GM19395 (cell line): ENCODE data around the gene EXOC4.
A peak's percentile ranks its signal among the peaks of the same experiment; 100 is the strongest.

ENCODE experiments used
- ATAC-seq: cut with Tn5 transposase; IDR thresholded peaks from one replicate; pipeline ENCODE4 v1.9.1; 2021; ENCODE audit warnings: mild to moderate bottlenecking, moderate library complexity; ENCODE audit not compliant: unreplicated experiment

EXOC4 gene

DNA sequence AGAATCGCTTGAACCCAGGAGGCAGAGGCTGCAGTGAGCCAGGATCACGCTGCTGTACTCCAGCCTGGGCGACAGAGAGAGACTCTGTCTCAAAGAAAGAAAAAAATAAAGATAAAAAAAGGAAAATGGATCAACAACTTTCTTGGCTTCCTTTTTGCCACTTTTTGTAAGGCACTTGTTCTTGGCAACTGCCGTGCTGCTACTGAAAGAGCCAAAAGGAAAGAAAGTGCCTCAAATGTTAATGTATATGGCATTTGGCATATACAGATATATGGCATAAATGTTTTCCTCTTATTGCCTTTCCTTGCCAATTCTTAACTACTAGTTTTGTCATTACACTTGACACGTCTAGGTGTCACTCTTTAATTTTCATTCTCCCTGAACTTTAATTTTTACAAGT lies 480.5 kb downstream of the EXOC4 start:
- no peak for ATAC-seq

DNA sequence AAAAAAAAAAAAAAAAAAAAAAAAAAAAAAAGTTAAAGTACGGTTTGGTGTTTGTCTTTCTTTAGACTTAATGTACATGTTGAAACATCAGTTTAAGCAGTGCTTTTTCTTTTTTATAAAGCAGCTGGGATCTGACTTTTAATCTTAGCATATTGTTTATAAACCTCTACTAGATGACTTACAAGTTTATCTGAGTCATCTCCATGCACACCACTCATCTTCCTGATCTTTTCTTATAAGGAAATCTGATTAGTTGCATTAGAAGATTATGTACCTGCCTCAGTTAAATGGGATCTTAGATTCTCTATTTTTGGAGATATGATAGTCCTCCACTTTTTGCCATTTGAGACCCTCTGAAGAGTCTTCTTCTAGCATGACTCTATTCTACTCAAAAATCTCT lies 482.3 kb downstream of the EXOC4 start:
- no peak for ATAC-seq

DNA sequence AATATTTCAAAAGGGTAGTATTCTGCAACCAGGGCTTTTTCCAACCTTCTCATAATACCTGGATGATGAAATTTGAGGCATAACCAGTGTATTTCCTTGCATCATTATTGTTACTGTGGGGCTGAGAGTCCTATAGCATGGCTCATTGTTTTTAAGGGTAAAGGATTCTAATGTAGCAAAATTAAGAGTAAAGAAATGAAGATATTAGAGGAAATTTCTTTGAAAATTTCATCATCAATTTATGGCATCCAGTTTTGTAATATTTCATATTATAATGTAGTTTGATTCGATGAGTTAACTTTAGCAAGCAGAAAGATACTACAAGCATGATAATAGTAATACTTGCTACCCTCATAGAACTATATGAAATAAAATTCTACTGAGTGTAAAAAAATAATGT lies 486.9 kb downstream of the EXOC4 start:
- ATAC-seq: no peak

DNA sequence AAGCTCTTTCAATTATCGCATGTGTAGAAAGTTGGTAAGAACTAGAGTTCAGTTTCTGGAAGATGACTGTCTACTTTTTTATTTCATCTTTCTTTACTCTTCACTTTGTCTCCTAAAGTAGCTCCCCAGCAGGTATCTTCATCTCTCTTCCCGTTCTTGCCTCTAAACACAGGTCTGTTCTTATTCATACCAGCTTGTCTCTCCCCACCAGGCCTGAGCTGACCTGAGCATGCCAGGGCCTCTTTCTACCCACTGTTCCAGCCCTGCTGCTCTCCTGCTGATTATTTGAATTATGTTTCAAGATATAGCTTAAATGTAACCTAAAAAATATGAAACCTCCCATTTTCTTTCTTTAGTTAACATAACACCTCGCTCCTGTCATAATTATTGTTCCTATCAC lies 488.2 kb downstream of the EXOC4 start:
- ATAC-seq: no peak

DNA sequence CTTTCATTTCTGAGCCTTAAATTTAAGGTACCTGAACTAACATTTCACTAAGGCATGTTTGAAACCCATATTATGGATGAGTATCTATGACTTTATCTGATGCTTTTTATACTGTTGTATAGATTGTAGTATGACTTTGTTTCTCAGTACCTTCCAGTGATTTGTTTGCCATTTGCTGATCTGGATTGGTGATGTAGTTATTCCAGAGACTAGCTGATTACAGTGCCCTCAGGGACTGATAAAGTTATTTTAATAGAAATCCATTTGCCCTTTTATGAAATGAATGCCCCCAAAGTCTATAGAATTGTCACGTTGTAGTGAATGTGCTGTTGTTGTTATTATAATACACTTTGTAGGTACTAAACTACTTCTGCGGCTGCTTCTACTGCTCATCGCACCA lies 488.8 kb downstream of the EXOC4 start:
- ATAC-seq: no peak

DNA sequence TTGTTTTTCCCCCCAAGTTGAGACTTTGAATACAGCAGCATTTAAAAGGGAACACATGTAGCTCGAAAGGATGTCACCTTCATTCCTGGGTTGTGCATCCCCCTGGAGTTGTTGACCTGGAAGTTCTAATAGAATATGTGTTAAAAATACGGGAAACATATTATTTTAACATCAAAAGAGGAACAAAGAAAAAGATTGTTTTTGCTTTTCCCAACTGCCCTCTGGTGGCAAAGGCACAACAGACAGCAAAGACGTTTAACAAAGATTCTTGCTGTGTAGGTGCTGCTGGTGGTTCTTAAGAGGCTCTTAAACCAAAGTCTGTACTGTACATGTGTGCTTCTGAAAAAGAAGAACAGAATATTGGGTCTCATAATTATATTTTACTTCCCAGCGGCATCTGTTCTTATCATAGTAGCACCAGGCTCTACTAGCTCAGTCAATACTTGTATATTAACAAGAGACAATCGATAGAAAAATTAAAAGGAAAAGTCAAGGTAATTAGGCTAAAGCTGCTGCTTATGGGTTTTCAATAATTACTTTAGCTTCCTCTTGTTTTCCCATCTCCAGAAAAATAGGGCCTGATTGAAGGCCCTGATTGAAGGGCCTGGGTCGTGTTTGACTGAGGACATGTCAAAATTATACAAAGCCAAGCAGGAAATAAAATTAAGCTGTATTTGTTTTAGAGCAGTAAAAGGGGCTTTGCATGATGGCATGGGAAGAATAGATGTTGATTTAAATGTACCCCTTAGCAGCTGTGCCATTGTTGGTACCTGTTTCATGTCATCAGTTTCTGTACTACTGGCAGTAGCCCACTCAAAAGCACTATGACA lies 490.0 kb downstream of the EXOC4 start:
- ATAC-seq: no peak

DNA sequence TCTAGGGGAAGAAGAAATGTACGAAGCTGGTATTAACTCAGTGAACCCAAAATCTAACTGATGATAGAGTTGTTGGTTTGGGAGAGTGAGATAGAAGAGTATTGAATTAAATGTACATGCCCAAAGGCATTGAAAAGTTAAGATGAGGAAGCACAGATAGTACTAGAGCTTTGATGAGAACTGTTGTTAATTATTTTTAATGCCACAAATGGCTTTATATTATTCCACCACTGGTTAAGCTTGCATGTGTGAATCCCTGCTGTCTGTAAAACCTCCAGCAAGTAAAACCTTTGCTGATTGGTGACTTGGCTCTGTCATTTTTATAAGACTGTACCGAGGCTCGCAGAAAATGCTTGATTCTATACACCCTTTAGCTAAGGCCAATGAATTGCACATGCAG lies 491.6 kb downstream of the EXOC4 start:
- ATAC-seq: no peak

DNA sequence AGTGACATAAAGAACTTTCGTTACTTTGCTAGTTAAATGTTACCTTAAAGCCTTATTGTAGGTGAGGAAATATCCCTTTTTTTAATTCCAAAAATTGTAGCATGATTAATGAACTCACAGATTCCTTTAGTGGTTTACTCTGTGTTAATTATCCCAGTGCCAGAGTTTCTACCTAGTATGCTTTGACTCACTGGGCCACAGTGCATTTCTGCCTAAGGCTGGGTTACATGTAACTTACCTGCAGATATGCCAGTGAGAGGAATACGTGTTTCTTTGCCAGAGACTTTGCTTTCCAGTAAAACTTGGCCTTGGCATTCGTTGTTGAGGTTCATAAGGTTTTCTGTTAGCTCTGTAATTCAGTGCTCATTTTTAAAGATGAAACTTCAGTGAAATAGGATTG lies 493.4 kb downstream of the EXOC4 start:
- no peak for ATAC-seq

DNA sequence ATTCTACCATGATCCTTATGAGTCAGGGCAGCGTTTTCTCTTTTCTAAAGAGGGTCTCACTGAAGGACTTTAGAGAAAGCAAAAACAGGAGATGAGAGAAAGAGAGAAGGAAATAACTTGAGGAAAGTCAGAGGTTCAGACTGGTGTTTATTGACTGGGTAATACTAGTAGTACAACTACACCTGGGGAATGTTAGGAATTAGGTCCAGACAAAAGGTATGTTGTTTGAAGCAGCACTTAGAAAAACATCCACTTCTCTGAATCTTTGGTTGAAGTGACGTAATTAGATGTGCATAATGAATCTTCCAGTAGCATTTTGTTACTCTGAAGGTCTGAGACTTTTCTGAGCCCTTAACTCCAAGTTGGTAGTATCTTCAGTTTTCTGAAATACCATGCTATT lies 494.0 kb downstream of the EXOC4 start:
- ATAC-seq: no peak

DNA sequence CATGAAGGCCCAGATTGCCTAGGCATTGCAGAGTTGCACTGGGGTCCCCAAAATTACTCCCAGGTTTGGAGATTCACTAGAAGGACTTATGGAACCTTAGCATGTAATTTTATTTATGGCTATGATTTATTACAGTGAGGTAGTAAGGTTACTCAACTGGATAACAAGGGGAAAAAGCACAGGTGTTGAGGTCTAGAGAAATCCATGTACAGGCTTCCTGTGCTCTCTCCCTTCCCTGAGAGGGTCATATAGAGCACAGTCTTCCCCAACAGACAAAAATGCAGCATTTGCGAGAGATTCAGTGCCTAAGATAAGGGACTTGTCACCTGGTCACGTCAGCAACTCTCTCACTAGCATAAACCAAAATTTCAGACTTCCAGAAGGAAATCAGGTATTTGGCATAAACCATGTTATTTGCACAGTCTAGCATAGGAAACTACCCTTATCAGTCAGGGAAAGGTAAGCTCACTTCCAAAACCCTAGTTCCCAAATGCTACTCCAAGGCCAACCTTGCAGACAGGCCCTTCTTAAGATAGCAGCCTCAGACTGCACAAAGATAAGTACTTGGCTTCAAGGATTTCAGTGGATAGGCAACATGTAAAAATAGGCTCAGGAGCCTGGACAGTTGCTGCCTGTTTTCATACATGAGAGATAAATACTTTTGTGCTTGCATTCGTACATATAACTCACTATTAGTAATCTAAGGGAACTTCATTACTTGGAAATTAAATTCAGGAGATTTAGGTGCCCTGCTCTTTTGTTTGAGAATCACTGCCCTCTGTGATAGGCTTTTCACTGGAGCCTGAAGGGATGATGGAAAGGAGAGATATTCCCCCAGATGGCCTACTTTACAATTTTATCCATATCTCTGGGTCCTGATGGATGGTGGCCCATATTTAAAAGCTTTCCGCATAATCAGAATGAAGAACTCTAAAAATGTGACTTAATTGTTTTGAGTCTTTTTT lies 495.8 kb downstream of the EXOC4 start:
- ATAC-seq: no peak

DNA sequence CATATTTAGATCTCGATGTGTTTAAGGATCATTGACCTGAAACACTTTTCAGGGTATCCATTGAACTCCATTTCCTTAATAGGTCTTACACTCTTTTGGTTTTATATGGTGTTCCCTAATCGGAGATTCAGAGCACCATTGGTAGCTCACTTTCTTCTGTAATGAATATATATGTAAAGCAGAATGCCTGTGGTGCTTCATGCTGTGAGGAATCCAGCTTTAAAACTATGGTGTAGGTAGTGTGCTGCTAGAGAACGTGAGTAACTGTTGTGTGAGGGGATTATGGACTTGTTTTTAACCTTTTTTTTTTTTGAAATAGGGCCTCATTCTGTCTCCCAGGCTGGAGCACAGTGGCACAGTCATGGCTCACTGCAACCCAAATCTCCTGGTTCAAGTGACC lies 497.4 kb downstream of the EXOC4 start:
- ATAC-seq: no peak

DNA sequence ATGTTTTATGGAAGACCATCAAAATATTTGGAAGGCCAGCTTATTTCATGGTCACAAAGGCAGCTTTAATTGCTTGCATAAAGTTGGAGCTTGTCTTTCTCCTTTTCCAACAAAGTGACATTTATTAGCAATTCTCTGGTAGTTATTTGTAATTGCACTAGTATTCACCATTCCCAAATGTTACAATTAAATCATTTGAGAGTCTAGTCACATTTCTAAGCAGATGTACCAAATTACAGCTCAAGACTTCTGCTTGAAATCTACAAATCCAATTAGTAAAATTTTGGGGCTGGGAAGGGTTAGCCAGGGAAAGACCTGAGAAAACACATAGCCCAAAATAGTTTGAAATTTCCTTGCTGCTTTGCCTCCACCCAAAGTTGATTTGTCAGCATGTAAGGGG lies 498.2 kb downstream of the EXOC4 start:
- ATAC-seq: no peak

DNA sequence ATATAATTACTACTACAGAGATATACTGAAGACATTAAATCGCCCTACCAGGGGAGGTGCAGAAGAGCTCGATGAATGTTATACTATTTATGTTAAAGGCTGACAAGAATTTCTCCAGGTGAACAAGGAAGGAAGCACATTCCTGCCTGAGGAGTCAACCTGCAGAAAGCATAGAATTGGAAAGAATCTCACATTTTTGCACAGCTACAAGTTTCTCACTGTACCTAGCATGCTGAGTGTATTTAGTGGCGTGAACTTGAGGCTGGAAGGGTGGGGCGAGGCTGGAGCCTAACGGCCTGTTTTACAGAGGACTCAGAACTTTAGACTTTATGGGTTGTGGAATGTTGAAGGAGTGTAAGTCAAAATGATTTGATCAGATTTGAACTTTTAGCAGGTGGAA lies 500.6 kb downstream of the EXOC4 start:
- ATAC-seq: no peak

DNA sequence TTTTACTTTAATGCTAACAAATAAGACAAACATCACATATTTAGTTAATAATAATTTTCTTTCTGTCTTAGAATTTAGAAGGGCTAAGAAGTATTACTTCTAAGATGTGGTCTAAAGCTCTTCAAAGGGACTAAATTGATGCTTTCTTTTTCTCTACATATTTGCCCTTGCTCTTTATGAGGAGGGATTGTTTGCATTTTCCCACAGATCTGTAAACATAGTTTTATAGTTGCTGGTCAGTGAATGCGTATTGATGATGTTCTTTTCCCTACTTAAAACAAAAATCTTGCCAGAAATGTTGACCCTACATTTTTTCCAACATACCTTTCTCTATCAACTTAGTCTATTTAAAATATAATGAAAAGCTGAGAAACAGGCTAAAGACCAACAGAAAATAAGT lies 501.8 kb downstream of the EXOC4 start:
- ATAC-seq: no peak

DNA sequence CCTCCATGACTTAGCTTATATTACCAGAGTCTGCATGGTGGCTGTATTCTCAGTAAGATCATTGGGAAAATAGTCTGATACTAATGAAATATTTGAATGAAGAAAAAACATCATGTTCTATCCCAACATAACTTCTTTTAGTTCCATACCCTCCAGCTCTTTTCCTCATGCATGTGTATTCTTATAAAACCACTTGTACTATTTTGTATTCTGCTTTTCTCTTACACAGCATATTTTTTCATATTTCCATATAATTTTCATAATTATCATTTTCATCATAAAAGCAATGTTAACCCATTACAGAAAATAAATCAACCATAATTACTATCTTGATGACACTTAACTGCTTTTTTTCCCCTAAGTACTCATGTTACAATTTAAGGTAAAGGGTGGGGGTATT lies 503.0 kb downstream of the EXOC4 start:
- ATAC-seq: no peak

DNA sequence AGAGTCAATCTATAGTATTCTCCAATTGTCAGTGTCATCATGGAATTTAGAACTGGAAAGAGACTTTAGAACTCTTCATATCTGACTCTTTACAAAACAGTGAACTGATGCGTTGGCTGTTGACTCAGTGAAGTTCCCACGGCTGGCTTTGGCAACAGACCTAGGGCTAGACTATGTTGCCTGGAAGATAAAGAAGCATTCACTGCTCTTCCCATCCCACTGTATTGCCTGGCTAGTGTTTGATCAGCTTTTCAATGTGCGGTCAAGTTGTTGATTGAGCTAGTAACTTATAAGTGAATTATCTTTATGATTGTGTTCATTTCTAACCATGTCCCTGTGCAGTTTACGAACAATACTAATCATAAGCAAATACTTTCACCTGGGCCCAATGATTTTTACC lies 508.6 kb downstream of the EXOC4 start:
- no peak for ATAC-seq

DNA sequence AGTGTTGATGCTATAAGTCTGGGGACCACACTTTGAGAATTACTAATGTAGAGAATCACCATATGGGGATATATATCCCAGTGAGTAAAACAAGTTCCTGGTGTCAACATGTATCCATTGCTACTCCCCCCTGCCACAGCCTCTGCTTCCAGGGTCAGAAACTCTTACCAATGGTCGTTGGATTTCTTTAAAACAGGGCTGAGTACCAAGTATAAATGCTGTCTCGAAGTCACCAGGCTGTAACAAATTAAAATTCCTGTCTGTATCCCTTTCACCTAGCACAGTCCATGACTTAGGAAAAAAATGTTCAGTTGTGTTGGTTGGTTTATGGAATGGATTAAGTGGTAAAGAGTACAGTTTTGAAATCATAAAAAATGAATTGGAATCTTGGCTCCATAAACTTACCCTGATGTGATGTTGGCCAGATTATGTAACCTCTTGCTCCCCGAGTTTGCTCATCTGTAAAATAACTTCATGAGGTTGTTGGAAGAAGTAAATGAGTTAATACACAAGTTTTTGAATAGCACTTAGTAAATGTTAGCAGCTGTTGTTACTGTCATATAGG lies 510.3 kb downstream of the EXOC4 start:
- no peak for ATAC-seq

DNA sequence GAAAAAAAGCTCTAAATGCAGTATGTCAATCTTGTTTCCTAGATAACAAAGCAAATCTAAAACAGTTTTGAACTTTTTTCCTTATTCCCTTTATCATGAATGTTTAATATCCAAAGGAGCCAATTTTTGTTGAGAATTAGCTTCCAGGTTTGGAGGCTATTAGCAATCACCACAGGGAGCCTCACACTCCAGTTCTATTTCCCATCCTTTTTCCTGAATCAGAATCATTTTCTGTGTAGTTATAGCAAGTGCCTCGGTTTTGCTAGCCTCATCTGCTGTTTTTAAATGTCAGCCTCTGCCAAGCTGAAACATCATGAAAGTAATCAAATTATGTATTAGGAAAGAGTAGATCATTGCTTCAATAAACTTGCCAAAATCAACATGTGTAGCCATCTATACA lies 516.8 kb downstream of the EXOC4 start:
- ATAC-seq: no peak

DNA sequence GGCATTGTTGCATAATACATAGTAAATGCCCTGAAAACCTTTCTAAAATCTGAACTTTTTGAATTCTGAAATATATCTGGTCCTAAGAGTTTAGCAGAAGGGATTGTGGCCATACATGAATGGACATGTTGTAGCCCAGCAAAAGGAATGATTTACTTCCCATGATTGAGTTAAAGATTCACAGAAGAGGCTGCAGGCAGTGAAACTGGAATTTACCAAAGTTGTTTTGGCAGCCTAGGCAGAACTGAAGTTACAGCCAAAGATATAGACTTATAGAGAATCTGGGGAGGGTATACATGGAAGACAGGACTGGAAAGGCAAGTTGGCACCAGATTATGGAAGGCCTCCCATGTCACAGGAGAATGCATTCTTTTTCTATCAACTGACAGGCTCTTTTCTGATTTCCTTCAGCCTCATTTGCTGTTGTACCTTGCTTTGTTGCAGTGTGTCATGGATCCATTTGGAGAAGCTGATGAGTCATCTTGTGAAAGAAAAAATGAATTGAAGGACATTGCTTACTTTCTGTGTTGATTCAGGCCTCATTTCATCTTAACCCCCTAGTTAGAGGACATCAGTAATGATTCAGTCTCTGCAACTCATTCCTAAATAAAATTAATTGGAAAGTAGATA lies 518.1 kb downstream of the EXOC4 start:
- peak; percentile 47 for ATAC-seq

DNA sequence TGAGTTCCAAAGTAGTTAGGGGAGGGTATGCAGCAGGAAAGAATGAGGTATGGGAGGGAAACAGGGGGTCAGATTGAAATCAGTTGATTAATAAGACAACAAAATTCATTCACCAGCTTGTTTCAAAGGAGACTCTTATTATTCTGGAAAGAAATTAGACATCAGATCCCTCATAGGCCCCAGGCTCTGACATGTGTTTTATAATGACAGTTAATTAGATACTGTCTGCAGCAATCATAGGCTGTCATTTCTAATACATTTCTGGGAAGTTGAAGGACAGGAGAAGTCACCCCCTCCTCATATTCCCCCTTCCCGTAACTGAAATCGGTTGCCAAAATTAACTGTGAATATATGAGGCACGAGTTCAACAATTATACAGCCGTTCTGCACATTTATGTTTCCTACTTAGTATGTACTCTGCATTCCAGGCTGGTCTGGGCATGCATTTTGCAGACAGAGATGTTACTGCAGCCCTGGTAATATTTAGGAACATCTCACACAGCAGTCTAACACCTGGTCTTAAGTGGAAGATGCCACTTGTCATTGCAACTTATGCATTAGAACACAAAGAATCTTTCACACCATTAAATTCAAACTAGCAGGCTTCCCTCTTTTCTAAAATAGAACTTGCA lies 519.0 kb downstream of the EXOC4 start:
- ATAC-seq: no peak

DNA sequence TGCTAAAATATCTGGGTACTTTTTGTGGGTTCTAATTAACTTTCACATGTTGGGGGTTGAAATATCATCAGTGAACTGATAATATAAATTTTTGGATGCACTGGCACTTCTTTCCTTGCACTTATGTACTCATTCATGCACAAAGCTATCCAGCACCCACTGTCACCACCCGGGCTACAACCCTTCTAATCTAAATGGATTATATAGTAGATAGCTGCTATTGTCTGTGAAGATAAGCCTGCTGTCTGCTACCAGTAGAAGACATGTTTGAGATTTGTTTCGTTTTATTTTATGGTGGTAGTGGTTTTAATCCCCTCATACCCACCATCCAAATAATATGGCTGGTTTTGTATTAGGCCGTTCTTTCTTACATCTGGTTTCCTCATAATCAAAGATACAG lies 520.7 kb downstream of the EXOC4 start:
- ATAC-seq: no peak
